Gastroesophageal sphincter (tissue), 4 donors: ENCODE measurements around the gene REL. TPM values are rescaled to one million over a fixed set of nuclear protein-coding genes. Genes with fewer than 3 reads are reported as not detected.

Experiments
- ATAC-seq: fragments of 150-250 bp; one replicate; pipeline ENCODE4 v1.9.1; 2016; ENCODE audit warnings: mild to moderate bottlenecking, moderate library complexity
- H3K27ac ChIP-seq, 4 donors: fragments of 200-600 bp; sonication (generic) in 3 of 4; 1 replicate in 3 of 4; 2 replicates in 1 of 4; pipeline ENCODE4 v1.5.1; 2016 to 2019
- H3K27me3 ChIP-seq: fragments of 200-600 bp; sonication (generic); one replicate; pipeline ENCODE4 v1.5.1; 2019
- H3K36me3 ChIP-seq, 2 donors: fragments of 200-600 bp; sonication (generic); one replicate each; pipeline ENCODE4 v1.5.1; 2019; ENCODE audit warnings: control low read depth in 1 of 2
- H3K4me1 ChIP-seq, 3 donors: fragments of 200-600 bp; sonication (generic); 1 replicate in 2 of 3; 2 replicates in 1 of 3; pipeline ENCODE4 v1.5.1; 2016 to 2019; ENCODE audit warnings: control low read depth in 2 of 3
- H3K4me3 ChIP-seq, 2 donors: fragments of 200-600 bp; sonication (generic); one replicate each; pipeline ENCODE4 v1.5.1; 2019; ENCODE audit warnings: mild to moderate bottlenecking in 1 of 2, moderate library complexity in 1 of 2
- H3K9me3 ChIP-seq, 3 donors: fragments of 200-600 bp; sonication (generic); one replicate each; pipeline ENCODE4 v1.5.1; 2017 to 2019; ENCODE audit warnings: control low read depth in 2 of 3
- EP300 ChIP-seq: sonication (generic); formaldehyde crosslinking; IDR thresholded peaks from one replicate; pipeline ENCODE4 v1.6.1; 2017; ENCODE audit warnings: antibody characterized with exemption, mild to moderate bottlenecking
- POLR2A ChIP-seq, 2 donors: fragments of 450-650 bp; IDR thresholded peaks; one replicate each; pipeline ENCODE4 v1.6.1; 2017; ENCODE audit warnings: antibody characterized with exemption in 2 of 2, mild to moderate bottlenecking in 2 of 2, moderate library complexity in 1 of 2
- POLR2AphosphoS5 ChIP-seq: sonication (generic); formaldehyde crosslinking; IDR thresholded peaks from one replicate; pipeline ENCODE4 v1.6.1; 2017; ENCODE audit warnings: antibody characterized with exemption
- WGBS, 2 donors: methylation state at CpG; one replicate each; pipeline ENCODE4 v1.1.5; 2018; ENCODE audit warnings: low coverage in 1 of 2; 5-methylcytosine and 5-hydroxymethylcytosine counted together
- total RNA-seq, 4 donors: library from RNA; depleted of rRNA; stranded (reverse); fragments of >200 nt; gene quantifications; one replicate each; pipeline ENCODE4 v1.1.0, GENCODE V29; 2016
- TF ChIP-seq, protein P1 (sequence below), 4 experiments: fragments of 200-600 bp in 2 of 4; fragments of 450-650 bp in 2 of 4; sonication (generic) in 1 of 4; IDR thresholded peaks; one replicate each; pipeline ENCODE4 v1.5.1; 2017 to 2019; ENCODE audit warnings: antibody characterized with exemption in 4 of 4, mild to moderate bottlenecking in 2 of 4, moderate library complexity in 2 of 4

REL gene
- total RNA-seq, 4 donors from 2014 or later = 8.3 to 13.3 (median 9.5) TPM

DNA sequence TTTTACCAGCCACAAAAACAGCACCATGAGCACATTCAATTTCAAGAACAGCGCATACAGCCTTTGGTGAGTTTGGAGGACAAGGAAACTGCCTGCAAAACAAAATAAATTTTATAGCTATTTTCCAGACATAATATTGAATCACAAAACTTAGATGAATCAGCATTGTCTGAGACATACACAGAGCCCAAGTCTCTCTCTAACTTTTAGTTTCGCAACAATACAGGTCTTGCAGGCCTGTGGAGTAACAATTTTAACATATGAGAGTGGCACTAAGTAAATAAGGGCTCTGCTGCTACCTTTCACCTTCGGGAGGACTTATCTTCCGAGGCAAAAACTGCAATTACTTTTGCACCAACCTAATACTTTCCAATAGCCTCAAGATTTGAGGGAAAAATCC lies 80.1 kb downstream of the REL start:
- H3K4me1 ChIP-seq = no peaks in the 10 kb centered on the region
- ATAC-seq = no peak
- H3K9me3 ChIP-seq = no peaks in the 10 kb centered on the region
- no peaks in the 10 kb centered on the region for H3K27me3 ChIP-seq
- H3K36me3 ChIP-seq = peaks cover 0 to 9% of the 10 kb centered on the region in 2 donors
- no peak overlapping the region for H3K4me3 ChIP-seq
- TF ChIP-seq POLR2AphosphoS5 (no peak), EP300 (no peak), POLR2A (IDR thresholded peaks at IDR 0.05) (no peak)
- TF ChIP-seq, protein P1, sequence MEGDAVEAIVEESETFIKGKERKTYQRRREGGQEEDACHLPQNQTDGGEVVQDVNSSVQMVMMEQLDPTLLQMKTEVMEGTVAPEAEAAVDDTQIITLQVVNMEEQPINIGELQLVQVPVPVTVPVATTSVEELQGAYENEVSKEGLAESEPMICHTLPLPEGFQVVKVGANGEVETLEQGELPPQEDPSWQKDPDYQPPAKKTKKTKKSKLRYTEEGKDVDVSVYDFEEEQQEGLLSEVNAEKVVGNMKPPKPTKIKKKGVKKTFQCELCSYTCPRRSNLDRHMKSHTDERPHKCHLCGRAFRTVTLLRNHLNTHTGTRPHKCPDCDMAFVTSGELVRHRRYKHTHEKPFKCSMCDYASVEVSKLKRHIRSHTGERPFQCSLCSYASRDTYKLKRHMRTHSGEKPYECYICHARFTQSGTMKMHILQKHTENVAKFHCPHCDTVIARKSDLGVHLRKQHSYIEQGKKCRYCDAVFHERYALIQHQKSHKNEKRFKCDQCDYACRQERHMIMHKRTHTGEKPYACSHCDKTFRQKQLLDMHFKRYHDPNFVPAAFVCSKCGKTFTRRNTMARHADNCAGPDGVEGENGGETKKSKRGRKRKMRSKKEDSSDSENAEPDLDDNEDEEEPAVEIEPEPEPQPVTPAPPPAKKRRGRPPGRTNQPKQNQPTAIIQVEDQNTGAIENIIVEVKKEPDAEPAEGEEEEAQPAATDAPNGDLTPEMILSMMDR (IDR thresholded peaks at IDR 0.05) = no peak
- no peak overlapping the region for H3K27ac ChIP-seq
- 78 to 93% methylated on average over 3 to 4 of the region's 4 CpGs for WGBS, 2 donors

DNA sequence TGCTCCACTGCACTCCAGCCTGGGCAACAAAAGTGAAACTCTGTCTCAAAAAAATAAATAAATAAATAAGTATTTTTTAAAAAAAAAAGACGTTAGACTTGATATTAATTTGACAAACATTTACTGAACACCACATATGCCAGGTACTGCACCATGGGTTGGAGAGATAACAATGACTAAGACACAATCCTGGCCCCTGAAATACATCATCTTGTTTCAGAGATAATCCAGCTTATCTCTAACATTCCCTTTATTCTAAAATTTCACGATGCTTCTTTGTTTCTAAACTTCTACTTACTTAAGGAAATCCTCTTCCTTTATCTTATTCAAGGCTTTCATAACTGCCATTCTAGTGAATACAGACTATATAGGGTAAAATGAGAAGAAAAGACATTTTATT lies 81.2 kb downstream of the REL start:
- H3K9me3 ChIP-seq = no peaks in the 10 kb centered on the region
- no peak for ATAC-seq
- H3K4me1 ChIP-seq = no peaks in the 10 kb centered on the region
- TF ChIP-seq POLR2A (IDR thresholded peaks at IDR 0.05) (no peak), POLR2AphosphoS5 (no peak), EP300 (no peak)
- TF ChIP-seq, protein P1 (IDR thresholded peaks at IDR 0.05) = no peak
- peaks cover 0 to 9% of the 10 kb centered on the region in 2 donors for H3K36me3 ChIP-seq
- no peak overlapping the region for H3K27ac ChIP-seq
- WGBS, 2 donors = 68 to 86% methylated on average over 2 of the region's 2 CpGs
- H3K4me3 ChIP-seq = no peak overlapping the region
- H3K27me3 ChIP-seq = no peaks in the 10 kb centered on the region

DNA sequence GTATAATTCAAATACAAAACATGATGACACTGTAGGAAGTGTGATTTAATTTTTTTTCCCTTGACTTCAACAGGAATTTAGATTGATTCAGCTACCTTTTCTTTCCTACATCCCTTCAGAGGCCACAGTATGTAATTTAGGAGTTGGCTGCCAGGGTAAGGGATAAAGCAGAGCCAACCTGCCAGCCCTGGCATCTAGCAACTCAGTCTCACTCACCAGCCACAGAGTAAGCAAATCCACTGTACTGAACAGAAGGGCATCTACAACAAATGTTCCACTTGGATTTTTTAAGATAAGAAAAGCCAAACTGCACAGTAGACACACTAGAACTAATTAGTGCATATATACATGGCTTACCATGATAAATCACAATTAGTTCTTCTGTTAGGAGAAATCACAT lies 81.8 kb downstream of the REL start:
- H3K36me3 ChIP-seq = peaks cover 0 to 9% of the 10 kb centered on the region in 2 donors
- no peak for ATAC-seq
- no peak for TF ChIP-seq POLR2AphosphoS5
- TF ChIP-seq EP300 = no peak
- TF ChIP-seq, protein P1 (IDR thresholded peaks at IDR 0.05) = no peak
- no peak for TF ChIP-seq POLR2A (IDR thresholded peaks at IDR 0.05)
- no peak overlapping the region for H3K4me3 ChIP-seq
- H3K27ac ChIP-seq = no peak overlapping the region
- H3K4me1 ChIP-seq = no peaks in the 10 kb centered on the region
- no peaks in the 10 kb centered on the region for H3K27me3 ChIP-seq
- H3K9me3 ChIP-seq = no peaks in the 10 kb centered on the region

DNA sequence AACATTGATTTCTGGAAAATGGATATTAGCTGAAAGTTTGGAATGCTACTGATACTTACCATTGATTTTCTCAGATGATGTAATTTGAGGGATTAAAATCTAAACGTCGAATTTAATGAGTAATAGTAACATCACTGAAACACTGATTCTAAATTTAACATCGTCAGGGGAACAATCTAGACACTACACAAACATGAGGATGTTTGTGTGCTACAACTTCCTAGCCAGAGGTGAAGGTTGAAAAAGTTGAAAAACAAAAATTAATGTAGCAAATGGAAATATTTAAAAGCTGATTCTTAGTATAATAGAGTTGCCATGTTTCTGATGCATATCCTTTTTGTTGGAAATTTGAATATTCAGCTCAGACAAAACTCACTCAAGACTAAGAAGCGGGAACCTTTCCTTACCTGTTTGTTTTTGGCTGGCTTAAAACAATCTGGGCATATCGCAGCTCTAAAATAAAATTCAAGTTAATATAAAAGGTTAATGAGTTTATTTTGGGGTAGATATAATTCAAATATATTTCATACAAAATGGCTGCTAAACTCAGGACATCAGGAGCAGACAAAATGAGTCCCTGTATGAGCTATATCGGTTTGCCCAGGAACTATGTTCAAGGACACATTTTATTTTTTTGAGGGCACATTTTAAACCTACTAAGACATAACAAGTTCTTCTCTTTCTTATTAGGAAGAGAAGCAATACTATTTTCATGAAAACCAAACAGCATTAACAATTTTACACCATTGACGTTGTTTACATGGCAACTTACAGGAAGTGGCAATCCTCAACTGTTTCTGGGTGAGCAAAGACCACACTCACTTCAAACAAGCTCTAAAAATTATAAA lies 83.5 kb downstream of the REL start:
- Histone ChIP-seq H3K27ac (no peak overlapping the region), H3K4me1 (no peaks in the 10 kb centered on the region), H3K9me3 (no peaks in the 10 kb centered on the region), H3K27me3 (no peaks in the 10 kb centered on the region), H3K4me3 (no peak overlapping the region), H3K36me3 (no peaks in the 10 kb centered on the region)
- no peak for ATAC-seq
- no peak for TF ChIP-seq POLR2A (IDR thresholded peaks at IDR 0.05)
- no peak for TF ChIP-seq POLR2AphosphoS5
- no peak for TF ChIP-seq EP300
- TF ChIP-seq, protein P1 (IDR thresholded peaks at IDR 0.05) = no peak
- 74 to 87% methylated on average over 6 to 7 of the region's 7 CpGs for WGBS, 2 donors

GRCh38 chr2:60965499-60965785 lies 84.1 kb downstream of the REL start:
- H3K27ac ChIP-seq = no peak overlapping the region
- H3K36me3 ChIP-seq = no peaks in the 10 kb centered on the region
- no peak overlapping the region for H3K4me3 ChIP-seq
- no peaks in the 10 kb centered on the region for H3K4me1 ChIP-seq
- no peak for TF ChIP-seq POLR2AphosphoS5
- TF ChIP-seq POLR2A (IDR thresholded peaks at IDR 0.05) = no peak
- TF ChIP-seq, protein P1 (IDR thresholded peaks at IDR 0.05) = no peak
- no peak for TF ChIP-seq EP300
- no peaks in the 10 kb centered on the region for H3K27me3 ChIP-seq
- no peak for ATAC-seq
- no peaks in the 10 kb centered on the region for H3K9me3 ChIP-seq
